Loucy (cell line): ENCODE results near the gene CNPY3.

Source experiments
- H2AFZ ChIP-seq: fragments of 200-600 bp; sonication (generic); 2 replicates; pipeline ENCODE4 v1.6.0; 2016; ENCODE audit warnings: antibody characterized with exemption, mild to moderate bottlenecking, low read length, moderate library complexity
- H3F3A ChIP-seq: fragments of 200-600 bp; 2 replicates; pipeline ENCODE4 v1.6.0; 2016; ENCODE audit warnings: antibody characterized with exemption, low read depth, mild to moderate bottlenecking
- H3K27me3 ChIP-seq: fragments of 200-600 bp; sonication (generic); 2 replicates; pipeline ENCODE4 v1.6.1; 2014; ENCODE audit warnings: low read length, mild to moderate bottlenecking; ENCODE audit not compliant: insufficient read depth, poor library complexity, severe bottlenecking
- H3K36me3 ChIP-seq: fragments of 200-600 bp; sonication (generic); 2 replicates; pipeline ENCODE4 v1.6.1; 2016; ENCODE audit warnings: low read length; ENCODE audit not compliant: insufficient read depth
- H3K4me1 ChIP-seq: fragments of 200-600 bp; sonication (generic); 2 replicates; pipeline ENCODE4 v1.5.1; 2014; ENCODE audit warnings: low read length, mild to moderate bottlenecking; ENCODE audit not compliant: insufficient read depth, poor library complexity, severe bottlenecking
- H3K4me2 ChIP-seq: fragments of 200-600 bp; sonication (generic); 2 replicates; pipeline ENCODE4 v1.6.0; 2014; ENCODE audit warnings: antibody characterized with exemption, low read length, low read depth, mild to moderate bottlenecking; ENCODE audit not compliant: poor library complexity, severe bottlenecking
- H3K4me3 ChIP-seq: fragments of 200-600 bp; sonication (generic); 2 replicates; pipeline ENCODE4 v1.5.1; 2014; ENCODE audit warnings: low read length, mild to moderate bottlenecking, mixed read lengths; ENCODE audit not compliant: poor library complexity, severe bottlenecking
- H3K79me2 ChIP-seq: fragments of 200-600 bp; sonication (generic); 2 replicates; pipeline ENCODE4 v1.6.1; 2014; ENCODE audit warnings: low read length; ENCODE audit not compliant: insufficient read depth
- H3K9ac ChIP-seq: fragments of 200-600 bp; sonication (generic); 2 replicates; pipeline ENCODE4 v1.6.0; 2014; ENCODE audit warnings: mild to moderate bottlenecking, low read depth, low read length, moderate library complexity; ENCODE audit not compliant: poor library complexity, severe bottlenecking
- H3K9me2 ChIP-seq: fragments of 200-600 bp; sonication (generic); replicated peaks from 2 replicates; pipeline ENCODE4 v1.6.1; 2016; ENCODE audit warnings: low read depth, low read length, mixed read lengths
- H3K9me3 ChIP-seq: fragments of 200-600 bp; sonication (generic); 2 replicates; pipeline ENCODE4 v1.6.1; 2014; ENCODE audit warnings: mild to moderate bottlenecking, antibody characterized with exemption, low read length, low read depth; ENCODE audit not compliant: insufficient read depth
- H4K20me1 ChIP-seq: fragments of 200-600 bp; sonication (generic); 2 replicates; pipeline ENCODE4 v1.6.0; 2014; ENCODE audit warnings: antibody characterized with exemption, low read length, mild to moderate bottlenecking; ENCODE audit not compliant: insufficient read depth, poor library complexity, severe bottlenecking
- CTCF ChIP-seq: fragments of 200-600 bp; sonication (generic); conservative IDR thresholded peaks from 2 replicates; pipeline ENCODE4 v1.5.1; 2014; ENCODE audit warnings: mild to moderate bottlenecking, antibody characterized with exemption, low read length
- EZH2phosphoT487 ChIP-seq: fragments of 200-600 bp; IDR thresholded peaks from 2 replicates; pipeline ENCODE4 v1.6.1; 2018; ENCODE audit warnings: antibody characterized with exemption, mild to moderate bottlenecking, moderate library complexity, borderline replicate concordance

Gene CNPY3

GRCh38 chr6:42936398-42936797 lies 7.1 kb downstream of the CNPY3 start:
- Histone ChIP-seq H3K27me3 (no peaks in the 10 kb centered on the region), H4K20me1 (peaks cover 56% of the 10 kb centered on the region), H3K9me3 (no peaks in the 10 kb centered on the region), H3K4me1 (peaks cover 28% of the 10 kb centered on the region), H2AFZ (no peak overlapping the region), H3K4me3 (no peak overlapping the region), H3K36me3 (peaks cover 68% of the 10 kb centered on the region; the same call in 1 of the 2 replicates), H3K9me2 (no peaks in the 10 kb centered on the region), H3K79me2 (peaks cover 74% of the 10 kb centered on the region), H3F3A (no peaks in the 10 kb centered on the region), H3K9ac (no peak overlapping the region), H3K4me2 (no peak overlapping the region)
- TF ChIP-seq EZH2phosphoT487 (no peak), CTCF (no peak)

- Histone ChIP-seq H4K20me1 (peaks cover 46% of the 10 kb centered on the region), H3F3A (no peaks in the 10 kb centered on the region), H3K27me3 (no peaks in the 10 kb centered on the region), H3K4me3 (no peak overlapping the region), H3K4me1 (peaks cover 16% of the 10 kb centered on the region), H3K9ac (no peak overlapping the region), H3K79me2 (peaks cover 60% of the 10 kb centered on the region), H3K9me2 (no peaks in the 10 kb centered on the region), H3K36me3 (peaks cover 68% of the 10 kb centered on the region; the same call in 1 of the 2 replicates), H2AFZ (no peak overlapping the region), H3K9me3 (no peaks in the 10 kb centered on the region), H3K4me2 (no peak overlapping the region)
- TF ChIP-seq CTCF (no peak), EZH2phosphoT487 (no peak)
These were observed 8.5 kb downstream of the CNPY3 start for GRCh38 chr6:42937548-42938427.

GRCh38 chr6:42938428-42938796 lies 9.1 kb downstream of the CNPY3 start:
- H3K79me2 ChIP-seq, result peaks cover 54% of the 10 kb centered on the region
- no peak overlapping the region for H2AFZ ChIP-seq
- peaks cover 70% of the 10 kb centered on the region; the same call in 1 of the 2 replicates for H3K36me3 ChIP-seq
- no peak for TF ChIP-seq CTCF
- TF ChIP-seq EZH2phosphoT487, result no peak
- no peak overlapping the region for H3K4me2 ChIP-seq
- H3K27me3 ChIP-seq, result no peaks in the 10 kb centered on the region
- no peaks in the 10 kb centered on the region for H3K9me3 ChIP-seq
- no peaks in the 10 kb centered on the region for H3K9me2 ChIP-seq
- H3K9ac ChIP-seq, result no peak overlapping the region
- no peaks in the 10 kb centered on the region for H3F3A ChIP-seq
- H3K4me3 ChIP-seq, result no peak overlapping the region
- peaks cover 39% of the 10 kb centered on the region for H4K20me1 ChIP-seq
- peaks cover 10% of the 10 kb centered on the region for H3K4me1 ChIP-seq
